NCI-H446 (cell line): Measurements from ENCODE around the gene ATAD2B.
A peak's percentile ranks its signal among the peaks of the same experiment; 100 is the strongest.

Source experiments
- DNase-seq, 2 experiments: peaks; one replicate each; lab custom pipeline; 2025; lab: John Stamatoyannopoulos, UW

The ATAD2B gene

DNA sequence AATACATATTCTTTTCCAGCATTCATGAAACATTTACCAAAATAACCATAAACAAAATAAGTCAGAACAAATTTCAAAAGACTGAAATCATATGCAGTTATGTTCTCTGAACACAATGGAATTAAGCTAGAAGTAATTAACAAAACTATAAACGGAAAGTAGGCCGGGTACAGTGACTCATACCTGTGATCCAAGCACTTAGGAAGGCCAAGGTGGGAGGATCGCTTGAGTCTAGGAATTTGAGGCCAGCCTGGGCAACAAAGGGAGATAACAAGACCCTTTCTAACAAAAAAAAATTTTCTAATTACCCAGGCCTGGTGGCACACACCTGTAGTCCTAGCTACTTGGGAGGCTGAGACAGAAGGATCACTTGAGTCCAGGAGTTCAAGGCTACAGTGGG, 14.9 kb downstream of the ATAD2B start:
- no peak for DNase-seq

DNA sequence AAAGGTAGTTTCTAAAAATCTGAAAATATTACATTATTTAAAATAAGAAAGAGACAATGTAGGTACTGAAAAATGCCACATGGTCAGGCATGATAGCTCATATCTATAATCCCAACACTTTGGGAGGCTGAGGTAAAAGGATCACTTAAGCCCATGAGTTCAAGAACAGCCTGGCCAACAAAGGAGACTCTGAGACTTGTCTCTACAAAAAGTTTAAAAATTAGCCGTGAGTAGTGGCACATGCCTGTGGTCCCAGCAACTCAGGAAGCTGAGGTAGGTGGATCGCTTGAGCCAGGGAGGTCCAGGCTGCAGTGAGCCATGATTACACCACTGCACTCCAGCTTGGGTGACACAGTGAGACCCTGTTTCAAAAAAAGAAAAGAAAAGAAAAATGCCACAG, 21.8 kb downstream of the ATAD2B start:
- no peak for DNase-seq

DNA sequence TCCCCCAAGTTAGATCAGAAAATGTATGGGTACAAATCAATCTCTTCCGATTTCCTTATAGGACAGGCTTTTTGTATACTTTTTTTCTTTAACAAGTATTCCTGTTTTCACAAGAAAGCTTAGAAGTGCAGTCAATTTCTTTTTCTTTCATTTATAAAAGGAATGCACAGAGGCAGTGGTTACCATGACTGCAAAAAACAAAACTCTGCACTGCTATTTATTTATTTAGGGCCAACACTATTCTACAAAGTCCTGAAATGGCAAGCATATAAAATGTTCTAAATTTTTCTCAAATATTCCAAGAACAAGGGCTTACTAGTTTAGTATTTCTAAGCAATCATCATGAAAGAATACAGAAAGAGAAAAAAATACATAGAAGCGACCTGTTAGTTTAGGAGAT, 22.2 kb downstream of the ATAD2B start:
- DNase-seq: no peak

DNA sequence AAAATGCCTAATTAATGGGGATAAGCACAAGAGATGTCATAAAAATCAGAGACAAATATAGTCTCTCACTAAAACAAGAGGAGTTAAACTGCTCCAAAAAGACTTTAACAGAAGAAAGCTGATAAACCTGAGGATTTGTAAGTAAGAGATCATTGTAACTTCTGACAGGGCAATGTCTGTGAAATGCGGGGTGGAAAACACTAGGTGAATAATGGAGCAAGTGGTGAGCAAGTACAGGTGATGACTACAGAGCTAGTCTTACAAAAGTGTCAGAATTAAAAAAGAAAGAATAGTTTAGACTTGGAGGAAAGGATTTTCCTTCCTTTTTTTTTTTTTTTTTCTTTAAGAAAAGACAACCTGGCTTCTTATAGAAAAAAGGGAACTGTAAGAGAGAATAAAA, 22.7 kb downstream of the ATAD2B start:
- DNase-seq: no peak

DNA sequence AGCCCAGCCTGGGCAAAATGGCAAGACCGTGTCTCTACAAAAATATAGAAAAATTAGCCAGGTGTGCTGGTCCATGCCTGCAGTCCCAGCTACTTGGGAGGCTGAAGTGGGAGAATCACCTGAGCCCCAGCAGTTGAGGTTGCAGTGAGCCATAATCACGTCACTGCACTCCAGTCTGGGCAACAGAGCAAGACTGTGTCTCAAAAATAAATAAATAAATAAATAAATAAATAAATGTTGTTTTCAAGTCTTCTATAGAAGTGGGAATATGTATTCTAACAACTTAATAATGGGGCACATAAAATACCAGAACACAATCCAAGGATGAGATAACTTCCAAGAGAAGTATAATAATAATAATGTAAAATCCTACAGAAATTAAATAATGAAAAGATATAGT, 23.9 kb downstream of the ATAD2B start:
- no peak for DNase-seq

DNA sequence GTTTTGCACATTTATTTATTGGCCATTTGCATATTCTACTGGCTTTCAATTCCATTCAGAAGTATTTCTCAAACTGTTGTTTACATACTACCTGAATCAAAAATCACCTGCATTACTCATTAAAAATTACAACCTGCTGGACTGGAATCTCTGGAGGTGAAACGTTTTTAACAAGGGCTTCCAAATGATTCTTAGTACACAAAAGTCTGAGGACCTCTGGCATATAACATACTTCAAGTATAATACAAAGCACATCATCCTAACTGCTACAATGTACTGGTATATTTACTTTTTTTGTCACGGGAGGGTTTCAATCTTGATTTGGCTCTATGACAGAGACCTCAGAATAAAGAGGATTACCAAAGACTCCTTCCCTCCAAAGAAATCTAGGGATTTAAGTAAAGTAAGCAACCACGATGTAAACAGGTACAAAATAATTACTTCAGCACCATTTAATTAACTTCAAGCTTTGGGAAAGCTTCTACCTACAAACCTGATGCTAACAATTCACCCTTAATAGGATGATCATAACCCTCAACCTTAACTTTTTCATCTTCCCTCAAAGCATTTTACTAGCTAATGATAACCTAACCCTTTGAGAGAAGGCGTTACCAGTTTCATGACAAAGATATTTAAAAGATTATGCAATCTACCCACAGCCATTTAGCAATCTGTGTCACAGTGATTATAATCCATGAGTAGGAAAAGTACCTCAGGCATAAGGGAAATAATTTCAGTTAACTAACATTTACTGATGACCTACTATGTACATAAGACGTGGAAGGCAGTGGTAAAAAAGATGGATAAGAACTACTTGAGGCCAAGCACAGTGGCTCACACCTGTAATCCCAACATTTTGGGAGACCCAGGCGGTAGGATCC, 24.7 kb downstream of the ATAD2B start:
- no peak for DNase-seq

DNA sequence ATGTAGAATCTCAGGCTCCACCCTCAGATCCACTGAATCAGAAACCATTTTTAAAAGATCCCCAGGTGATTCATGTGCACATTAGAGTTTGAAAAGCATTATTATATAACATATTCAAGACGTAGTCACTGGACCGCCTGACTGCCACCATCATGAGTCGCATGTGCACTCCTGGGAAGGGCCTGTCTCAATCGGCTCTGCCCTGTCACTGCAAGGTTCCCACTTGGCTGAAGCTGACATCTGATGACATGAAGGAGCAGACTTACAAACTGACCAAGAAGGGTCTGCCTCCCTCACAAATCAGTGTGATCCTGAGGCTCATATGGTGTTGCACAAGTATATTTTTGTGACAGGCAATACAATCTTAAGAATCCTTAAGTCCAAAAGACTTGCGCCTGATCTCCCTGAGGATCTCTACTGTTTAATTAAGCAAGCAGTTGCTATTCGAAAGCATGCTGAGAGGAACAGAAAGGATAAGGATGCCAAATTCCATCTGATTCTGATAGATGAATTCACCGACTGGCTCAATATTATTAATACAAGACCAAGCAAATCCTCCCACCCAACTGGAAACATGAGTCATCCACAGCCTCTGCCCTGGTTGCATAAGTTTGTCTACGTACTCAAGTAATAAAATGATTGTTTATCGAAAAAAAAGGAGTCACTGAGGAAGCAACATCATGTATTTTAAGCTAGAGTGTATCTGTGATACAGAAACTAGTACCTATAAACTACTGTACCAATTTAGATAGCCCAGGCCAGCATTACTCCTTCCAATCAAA, 26.2 kb downstream of the ATAD2B start:
- peak in 1 of 2 experiments; percentile 23 for DNase-seq

DNA sequence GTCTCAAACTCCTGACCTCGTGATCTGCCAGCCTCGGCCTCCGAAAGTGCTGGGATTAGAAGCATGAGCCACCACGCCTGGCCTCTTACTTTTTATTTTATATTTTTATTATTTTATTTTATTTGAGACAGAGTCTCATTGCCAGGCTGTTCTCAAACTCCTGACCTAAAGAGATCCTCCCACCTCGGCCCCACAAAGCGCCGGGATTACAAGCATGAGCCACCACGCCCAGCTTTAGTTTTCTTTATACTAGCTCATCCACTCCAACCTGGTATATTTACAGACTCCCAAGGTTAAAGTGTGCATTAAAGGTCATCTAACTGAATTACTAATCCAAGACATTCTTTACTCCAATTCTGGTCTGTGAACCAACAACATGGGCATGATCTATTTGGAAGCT, 26.8 kb downstream of the ATAD2B start:
- no peak for DNase-seq

DNA sequence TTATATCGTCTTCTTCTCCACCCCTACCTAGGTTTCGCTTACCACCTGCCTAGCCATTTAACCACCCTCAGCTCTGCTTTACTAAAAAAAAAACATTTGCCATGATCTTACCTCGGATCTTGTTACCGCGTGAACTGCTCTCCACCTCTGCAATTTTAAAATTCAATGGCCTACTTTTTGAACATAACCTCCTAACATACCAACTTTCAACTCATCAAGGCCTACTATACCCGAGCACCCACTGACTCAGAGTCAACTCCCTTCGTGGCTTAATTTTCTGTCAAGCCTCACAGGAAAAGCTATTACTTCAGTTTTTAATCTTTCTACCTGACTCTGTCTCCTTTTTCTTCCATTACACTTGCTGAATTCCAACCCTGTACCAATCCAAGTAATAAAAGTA, 55.7 kb downstream of the ATAD2B start:
- DNase-seq: no peak

DNA sequence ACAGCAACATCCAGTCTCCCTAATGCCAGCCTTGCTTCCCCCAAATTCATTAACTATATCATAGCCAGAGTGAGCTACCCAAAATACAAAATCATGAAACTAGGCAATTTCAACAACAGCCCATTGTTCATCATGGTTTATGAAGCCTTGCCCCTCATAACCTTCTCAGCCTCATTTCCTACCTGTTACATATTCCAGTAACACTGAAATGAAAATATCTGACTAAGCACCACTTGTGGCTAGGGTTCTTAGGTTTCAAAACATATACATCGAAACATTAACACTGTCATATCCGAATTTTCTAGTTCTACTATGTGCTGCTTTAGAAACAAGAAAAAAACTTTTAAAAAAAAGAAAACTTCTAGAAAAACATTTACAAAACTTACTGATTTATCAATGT, 59.5 kb downstream of the ATAD2B start:
- no peak for DNase-seq

DNA sequence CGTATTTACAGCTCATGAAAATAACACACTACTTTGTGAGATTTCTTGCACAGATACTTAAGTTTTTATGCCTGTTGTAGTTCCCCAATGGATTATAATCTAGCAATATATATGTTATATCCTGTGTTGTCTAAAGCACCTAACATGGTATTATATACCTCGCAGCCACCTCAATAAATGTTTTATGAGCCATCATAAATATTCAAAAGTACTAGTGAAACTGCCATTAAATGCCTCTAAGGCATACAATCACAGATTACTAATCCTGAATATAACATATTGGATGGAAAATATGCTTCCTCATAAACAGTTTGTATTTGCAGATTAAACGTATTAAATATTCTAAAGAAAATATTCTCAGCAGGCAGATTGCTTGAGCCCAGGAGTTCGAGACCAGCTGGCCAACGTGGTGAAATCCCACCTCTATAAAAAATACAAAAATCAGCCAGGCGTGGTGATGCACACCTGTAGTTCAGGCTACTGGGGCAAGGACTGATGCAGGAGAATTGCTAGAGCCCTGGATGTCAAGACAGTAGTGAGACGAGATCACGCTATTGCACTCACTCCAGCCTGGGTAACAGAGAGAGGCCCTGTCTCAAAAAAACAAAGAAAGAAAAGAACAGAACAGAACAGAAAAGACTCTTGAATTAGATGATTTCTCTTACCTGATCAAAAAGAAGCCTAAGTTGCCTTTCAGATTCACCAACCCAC, 64.1 kb downstream of the ATAD2B start:
- DNase-seq: no peak

DNA sequence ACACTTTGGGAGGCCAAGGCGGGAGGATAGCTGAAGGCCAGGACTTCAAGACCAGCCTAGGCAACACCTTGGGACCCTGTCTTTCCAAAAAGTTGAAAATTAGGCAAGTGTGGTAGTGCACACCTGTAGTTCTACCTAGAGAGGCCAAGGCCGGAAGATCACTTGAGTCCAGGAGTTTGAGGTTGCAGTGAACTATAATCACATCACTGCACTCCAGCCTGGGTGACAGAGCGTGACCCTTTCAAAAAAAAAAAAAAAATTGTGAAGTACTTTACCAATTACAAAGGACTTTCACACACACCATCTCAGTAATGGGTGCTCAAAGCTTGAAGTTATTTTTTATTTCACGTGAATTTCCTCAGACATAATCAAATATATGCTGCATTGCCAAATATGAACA, 65.0 kb downstream of the ATAD2B start:
- no peak for DNase-seq

DNA sequence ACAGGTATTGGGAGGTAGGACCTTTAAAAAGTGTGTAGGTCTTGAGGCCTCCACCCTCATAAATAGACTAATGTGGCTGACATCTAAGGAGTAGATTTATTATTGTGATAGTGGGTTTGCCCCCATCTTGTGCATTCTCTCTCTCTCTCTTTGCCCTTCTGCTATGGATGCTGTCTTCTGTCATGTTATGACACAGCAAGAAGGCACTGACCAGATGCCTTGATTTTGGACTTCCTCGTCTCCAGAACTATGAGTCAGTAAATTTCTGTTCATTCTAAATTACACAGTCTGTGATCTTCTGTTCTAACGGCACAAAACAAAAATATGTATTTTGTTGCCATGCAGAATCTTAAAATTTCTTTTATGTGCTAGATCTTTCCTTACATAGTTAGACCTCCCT, 66.9 kb downstream of the ATAD2B start:
- no peak for DNase-seq

DNA sequence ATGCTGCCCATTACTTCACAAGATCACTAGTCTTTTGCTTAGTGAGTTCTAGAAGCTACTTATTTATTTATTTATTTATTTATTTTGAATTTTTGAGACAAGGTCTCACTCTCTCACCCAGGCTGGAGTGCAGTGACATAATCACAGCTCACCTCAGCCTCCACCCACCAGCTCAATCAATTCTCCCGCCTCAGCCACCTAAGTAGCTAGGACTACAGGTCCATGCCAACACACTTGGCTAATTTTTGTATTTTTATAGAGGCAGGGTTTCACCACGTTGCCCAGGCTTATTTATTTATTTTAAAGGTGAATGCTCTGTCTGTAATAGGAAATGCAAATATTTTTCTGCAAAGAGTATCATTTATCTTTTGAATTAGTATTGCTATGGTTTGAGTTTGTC, 67.7 kb downstream of the ATAD2B start:
- no peak for DNase-seq

DNA sequence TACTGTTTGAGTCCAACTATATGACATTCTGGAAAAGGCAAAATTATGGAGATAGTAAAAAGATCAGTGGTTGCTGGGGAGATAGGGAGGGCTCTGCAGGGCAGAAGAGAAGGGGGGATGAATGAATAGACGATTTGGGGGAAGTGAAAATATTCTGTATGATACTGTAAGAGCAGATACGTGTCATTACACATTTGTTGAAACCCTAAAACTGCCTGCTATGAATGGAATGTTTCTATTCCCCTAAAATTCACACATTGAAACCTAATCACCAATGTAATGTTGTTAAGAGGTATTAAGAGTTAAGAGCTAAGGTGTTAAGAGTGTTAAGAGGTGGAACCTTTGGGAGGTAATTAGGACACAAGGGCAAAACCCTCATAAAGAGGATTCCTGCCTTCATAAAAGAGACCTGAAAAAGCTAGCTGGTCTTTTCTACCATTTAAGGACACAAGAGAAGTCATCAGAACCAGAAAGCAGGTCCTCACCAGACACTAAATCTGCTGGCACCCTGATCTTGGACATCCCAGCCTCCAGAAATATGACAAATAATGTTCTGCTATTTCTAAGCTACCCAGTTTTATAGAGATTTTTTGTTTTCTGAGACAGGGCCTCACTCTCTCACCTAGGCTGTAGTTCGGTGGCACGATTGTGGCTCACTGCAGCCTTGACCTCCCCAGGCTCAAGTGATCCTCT, 76.2 kb downstream of the ATAD2B start:
- no peak for DNase-seq

DNA sequence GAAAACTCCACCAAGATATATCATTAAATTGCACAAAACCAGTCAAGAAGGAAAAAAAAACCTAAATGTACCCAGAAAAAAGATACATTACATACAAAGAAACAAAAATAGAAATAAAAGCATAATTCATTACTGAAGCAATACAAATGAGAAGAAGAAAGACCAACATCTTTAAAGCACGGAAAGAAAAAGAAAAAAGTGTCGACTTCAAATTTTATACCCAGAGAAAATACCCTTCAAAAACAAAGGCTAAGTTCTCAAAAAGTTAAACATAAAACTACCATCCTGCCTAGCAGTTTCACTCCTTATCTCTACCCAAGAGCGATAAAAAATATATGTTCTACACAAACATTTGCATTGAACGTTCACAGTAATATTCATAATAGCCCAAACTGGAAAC, 82.0 kb downstream of the ATAD2B start:
- no peak for DNase-seq

DNA sequence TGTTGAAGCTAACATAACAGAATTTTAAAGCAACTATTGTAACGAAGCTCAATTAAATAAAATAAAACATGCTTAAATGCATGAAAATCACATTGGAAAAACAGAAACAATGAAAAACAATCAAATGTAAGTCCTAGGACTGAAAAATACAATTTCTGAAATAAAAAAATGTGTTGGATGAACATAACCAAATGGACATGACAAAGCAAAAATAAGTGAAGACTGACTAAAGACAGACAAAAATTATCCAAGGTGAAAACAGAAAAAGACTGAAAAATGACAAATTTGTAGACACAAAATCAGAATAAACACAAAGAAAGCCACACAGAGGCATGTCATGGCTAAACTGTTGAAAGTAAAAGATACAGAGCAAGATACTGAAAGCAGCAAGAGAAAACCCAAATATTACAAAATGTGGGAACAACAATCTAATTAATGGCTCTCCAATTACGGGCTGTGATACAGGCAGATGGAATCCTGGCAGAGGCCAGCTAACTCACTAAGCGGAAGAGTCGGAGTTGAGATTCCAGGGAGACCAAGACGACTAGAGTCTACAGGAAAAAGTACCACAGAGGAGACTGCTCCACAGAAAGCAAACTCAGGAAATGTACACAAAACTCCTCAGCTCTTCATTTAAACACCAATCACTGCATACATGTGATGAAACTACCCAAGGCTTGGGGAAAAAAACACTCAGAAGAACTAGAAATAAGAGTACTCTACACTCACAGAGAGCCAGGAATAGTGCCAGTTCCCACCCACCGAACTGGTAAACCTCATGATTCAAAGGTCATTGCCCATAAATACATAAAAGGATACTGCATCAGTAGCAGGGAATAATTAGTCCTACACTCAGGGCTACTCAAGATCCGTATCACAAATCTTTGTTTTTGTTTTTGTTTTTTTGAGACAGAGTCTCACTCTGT, 83.6 kb downstream of the ATAD2B start:
- peak; percentile 6 to 24 for DNase-seq

DNA sequence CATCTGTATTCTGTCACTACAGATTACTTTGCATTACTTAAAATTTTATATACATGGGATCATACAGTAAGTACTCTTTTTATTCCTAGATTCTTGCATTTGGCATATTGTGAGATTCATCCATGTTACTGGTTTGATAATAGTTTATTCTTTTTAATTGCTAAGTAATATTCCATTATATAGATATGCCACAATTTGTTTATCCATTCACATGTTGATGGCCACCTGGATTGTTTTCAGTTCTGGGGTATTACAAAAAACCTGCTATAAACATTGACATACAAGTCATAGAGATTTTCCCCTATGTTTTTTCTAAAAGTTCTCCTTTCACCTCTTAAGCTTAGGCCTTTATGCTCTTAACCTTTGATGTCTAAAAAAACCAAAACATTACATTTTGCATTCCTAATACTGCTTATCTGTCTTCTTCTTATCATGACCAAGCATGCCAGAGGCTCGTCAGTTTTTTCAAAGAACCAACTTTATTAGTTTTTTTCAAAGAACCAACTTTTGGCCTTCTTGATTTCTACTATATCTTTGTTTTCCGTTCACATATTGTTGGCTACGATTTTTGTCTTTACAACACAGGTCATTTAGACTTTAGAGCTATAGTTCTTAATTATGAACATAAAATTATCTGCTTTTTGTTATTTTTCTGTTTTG, 86.9 kb downstream of the ATAD2B start:
- DNase-seq: no peak

DNA sequence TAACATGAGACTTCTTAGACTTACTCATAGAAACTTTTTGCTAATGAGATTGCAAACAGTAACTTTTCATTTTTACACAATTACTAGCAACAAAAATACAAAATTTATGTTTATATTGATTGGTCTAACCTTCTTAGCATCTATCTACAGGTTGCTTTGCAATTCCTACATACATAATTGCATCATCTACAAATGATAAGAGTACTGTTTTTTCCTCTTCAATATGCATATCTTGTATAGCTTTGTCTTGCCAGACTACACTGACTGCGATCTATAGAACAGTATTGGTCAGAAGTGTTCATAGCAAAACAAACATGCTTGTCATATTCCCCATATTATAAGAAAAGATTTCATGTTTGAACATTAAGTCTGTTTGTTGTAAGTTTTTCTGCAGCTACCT, 87.9 kb downstream of the ATAD2B start:
- DNase-seq: no peak

DNA sequence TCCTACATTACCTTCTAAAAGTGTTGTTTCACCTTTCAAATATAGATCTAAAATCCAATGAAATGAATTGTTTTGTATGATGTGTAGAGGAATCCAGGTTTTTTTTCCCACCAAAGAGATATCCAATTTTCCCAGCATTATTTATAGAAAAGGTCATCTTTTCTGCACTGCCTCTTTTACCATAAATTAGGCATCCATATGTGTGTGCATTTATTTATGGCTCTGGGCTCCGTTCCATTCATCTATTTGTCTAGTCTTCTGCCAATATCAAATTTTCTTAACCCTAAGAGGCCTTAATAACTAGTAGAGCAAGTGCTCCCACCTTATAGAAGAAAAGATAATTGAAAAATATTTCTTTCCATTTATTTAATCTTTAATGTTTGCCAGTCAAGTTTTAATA, 88.3 kb downstream of the ATAD2B start:
- peak in 1 of 2 experiments; percentile 14 for DNase-seq
